Measurements from ENCODE around the gene GPD2.

Gene GPD2

DNA sequence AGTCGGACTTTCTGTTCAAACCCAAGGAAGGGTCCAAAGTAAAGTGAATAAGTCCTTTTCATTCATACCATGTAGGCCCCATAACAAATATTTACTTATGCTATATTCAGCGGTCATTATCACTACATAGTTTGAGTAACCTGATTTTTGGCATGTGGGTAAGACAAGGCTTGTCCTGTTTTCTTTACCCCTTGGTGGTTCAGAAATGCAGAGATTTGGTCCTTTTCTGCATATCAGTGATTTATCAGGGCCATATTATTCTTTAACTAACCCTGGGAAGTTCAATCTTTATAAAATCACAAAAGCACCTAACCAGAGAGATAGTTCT, 157.4 kb downstream of the GPD2 start:
- Histone ChIP-seq H3K27me3 (ENCODE audit: control insufficient read depth, insufficient read depth, low read length) (no peaks in the 10 kb centered on the region), H3K27ac (no peak overlapping the region), H3K9me3 (ENCODE audit: control insufficient read depth, low read length) (no peaks in the 10 kb centered on the region), H3K9ac (no peak overlapping the region), H3K4me3 (ENCODE audit: low read depth, low read length) (no peak overlapping the region), H3K36me3 (ENCODE audit: control insufficient read depth, insufficient read depth, low read length) (no peaks in the 10 kb centered on the region), H3K79me2 (no peaks in the 10 kb centered on the region), H3K4me1 (no peaks in the 10 kb centered on the region), H2AFZ (no peak overlapping the region), H3K4me2 (ENCODE audit: low read length) (no peak overlapping the region)
- TF ChIP-seq CTCF (IDR thresholded peaks at IDR 0.05), result no peak

GRCh38 chr2:156598563-156598962, 162.4 kb downstream of the GPD2 start:
- Histone ChIP-seq H3K9me3 (ENCODE audit: control insufficient read depth, low read length) (no peaks in the 10 kb centered on the region), H2AFZ (no peak overlapping the region), H3K4me3 (ENCODE audit: low read depth, low read length) (no peak overlapping the region), H3K4me1 (no peaks in the 10 kb centered on the region), H3K79me2 (no peaks in the 10 kb centered on the region), H3K27ac (no peak overlapping the region), H3K36me3 (ENCODE audit: control insufficient read depth, insufficient read depth, low read length) (no peaks in the 10 kb centered on the region), H3K4me2 (ENCODE audit: low read length) (no peak overlapping the region), H3K27me3 (ENCODE audit: control insufficient read depth, insufficient read depth, low read length) (no peaks in the 10 kb centered on the region), H3K9ac (no peak overlapping the region)
- TF ChIP-seq CTCF (IDR thresholded peaks at IDR 0.05), result no peak

DNA sequence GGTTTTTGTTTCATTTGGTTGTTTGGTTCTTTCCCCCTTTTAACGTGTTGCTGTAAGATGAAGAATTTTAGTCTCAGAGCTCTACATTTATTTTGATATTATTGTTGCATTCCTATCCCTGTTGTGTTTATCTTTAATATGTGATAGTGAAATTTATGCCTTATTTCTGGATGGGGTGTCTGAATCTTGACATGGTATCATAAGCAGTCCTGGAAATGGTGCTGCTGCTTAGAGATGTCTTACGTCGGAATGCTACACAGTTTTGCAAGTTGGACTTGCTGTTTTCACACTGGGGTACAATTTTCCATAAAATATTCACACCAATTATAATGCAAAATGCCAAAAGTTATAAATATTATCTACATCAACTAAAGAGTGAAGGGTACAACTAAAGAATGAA, 164.0 kb downstream of the GPD2 start:
- TF ChIP-seq CTCF (IDR thresholded peaks at IDR 0.05), result no peak
- no peak overlapping the region for H3K27ac ChIP-seq
- no peak overlapping the region for H3K4me3 ChIP-seq (ENCODE audit: low read depth, low read length)
- H3K9me3 ChIP-seq (ENCODE audit: control insufficient read depth, low read length), result no peaks in the 10 kb centered on the region
- H2AFZ ChIP-seq, result no peak overlapping the region
- H3K9ac ChIP-seq, result no peak overlapping the region
- no peaks in the 10 kb centered on the region for H3K79me2 ChIP-seq
- no peaks in the 10 kb centered on the region for H3K36me3 ChIP-seq (ENCODE audit: control insufficient read depth, insufficient read depth, low read length)
- no peaks in the 10 kb centered on the region for H3K27me3 ChIP-seq (ENCODE audit: control insufficient read depth, insufficient read depth, low read length)
- H3K4me2 ChIP-seq (ENCODE audit: low read length), result no peak overlapping the region
- H3K4me1 ChIP-seq, result no peaks in the 10 kb centered on the region

GRCh38 chr2:156601855-156602551, 165.8 kb downstream of the GPD2 start:
- Histone ChIP-seq H3K27ac (no peak overlapping the region), H3K4me2 (ENCODE audit: low read length) (no peak overlapping the region), H3K9ac (no peak overlapping the region), H3K27me3 (ENCODE audit: control insufficient read depth, insufficient read depth, low read length) (no peaks in the 10 kb centered on the region), H3K36me3 (ENCODE audit: control insufficient read depth, insufficient read depth, low read length) (no peaks in the 10 kb centered on the region), H3K4me1 (no peaks in the 10 kb centered on the region), H3K4me3 (ENCODE audit: low read depth, low read length) (no peak overlapping the region), H3K79me2 (no peaks in the 10 kb centered on the region), H2AFZ (no peak overlapping the region), H3K9me3 (ENCODE audit: control insufficient read depth, low read length) (no peaks in the 10 kb centered on the region)
- no peak for TF ChIP-seq CTCF (IDR thresholded peaks at IDR 0.05)

DNA sequence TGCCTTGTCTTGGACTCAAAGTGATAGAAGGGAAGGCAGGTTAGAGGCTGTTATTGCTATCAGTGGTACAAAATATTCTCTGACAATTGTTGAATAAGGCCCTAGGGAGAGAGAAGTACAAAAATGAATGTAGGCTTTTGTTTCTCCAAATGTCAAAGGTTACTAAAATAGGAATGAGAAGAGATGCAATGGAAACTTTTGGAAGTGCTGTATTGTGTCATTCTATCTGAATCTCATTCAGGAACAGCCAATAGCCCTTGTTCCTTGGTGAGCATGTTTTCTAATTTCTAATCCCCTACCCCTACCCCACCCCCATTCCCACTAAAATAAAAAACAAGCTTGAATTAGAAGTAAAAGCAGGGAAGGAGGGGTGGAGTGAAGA, 166.4 kb downstream of the GPD2 start:
- no peak overlapping the region for H3K4me3 ChIP-seq (ENCODE audit: low read depth, low read length)
- TF ChIP-seq CTCF (IDR thresholded peaks at IDR 0.05), result no peak
- H3K27ac ChIP-seq, result no peak overlapping the region
- H3K27me3 ChIP-seq (ENCODE audit: control insufficient read depth, insufficient read depth, low read length), result no peaks in the 10 kb centered on the region
- no peak overlapping the region for H3K4me2 ChIP-seq (ENCODE audit: low read length)
- H3K36me3 ChIP-seq (ENCODE audit: control insufficient read depth, insufficient read depth, low read length), result no peaks in the 10 kb centered on the region
- H3K4me1 ChIP-seq, result no peaks in the 10 kb centered on the region
- H3K79me2 ChIP-seq, result no peaks in the 10 kb centered on the region
- no peak overlapping the region for H2AFZ ChIP-seq
- H3K9ac ChIP-seq, result no peak overlapping the region
- H3K9me3 ChIP-seq (ENCODE audit: control insufficient read depth, low read length), result no peaks in the 10 kb centered on the region

All from parathyroid adenoma (tissue), 2 donors.